ENCODE results near the gene RTRAF. TPM values are rescaled to one million over a fixed set of nuclear protein-coding genes. Genes with fewer than 3 reads are reported as not detected.

The RTRAF gene
- total and polyA plus RNA-seq, 4 donors: 21.6 to 119 (median 66.6) TPM

GRCh38 chr14:51988221-51988620, 1.1 kb upstream of the RTRAF start:
- no peak overlapping the region for H3K9ac ChIP-seq (ENCODE audit: low read depth in 1 of 2, low read length in 2 of 2)
- TF ChIP-seq RAD21 (IDR thresholded peaks at IDR 0.05) (no peak), HNF4G (IDR thresholded peaks at IDR 0.05) (no peak), FOXA1 (IDR thresholded peaks at IDR 0.05) (no peak), GABPA (IDR thresholded peaks at IDR 0.05 in 1 of 2, conservative IDR thresholded peaks at IDR 0.05 in 1 of 2) (no peak), EGR1 (IDR thresholded peaks at IDR 0.05; ENCODE audit: low read depth in 2 of 2) (no peak), TAF1 (conservative IDR thresholded peaks at IDR 0.05) (no peak), JUND (IDR thresholded peaks at IDR 0.05) (no peak), YY1 (IDR thresholded peaks at IDR 0.05) (no peak), CTCF (IDR thresholded peaks at IDR 0.05; ENCODE audit: low read depth, low read length, missing input control) (no peak), ATF3 (IDR thresholded peaks at IDR 0.05) (no peak), HNF4A (conservative IDR thresholded peaks at IDR 0.05) (no peak), MAX (IDR thresholded peaks at IDR 0.05) (no peak), RXRA (IDR thresholded peaks at IDR 0.05) (no peak), REST (IDR thresholded peaks at IDR 0.05) (no peak), FOXA2 (IDR thresholded peaks at IDR 0.05) (no peak)
- H3K9me3 ChIP-seq (ENCODE audit: control insufficient read depth in 4 of 4, low read length in 3 of 4): no peaks in the 10 kb centered on the region
- DNase-seq (ENCODE audit: low spot score): no peak
- peaks cover 0 to 7% (median 3%) of the 10 kb centered on the region in 4 donors for H3K36me3 ChIP-seq (ENCODE audit: control insufficient read depth in 4 of 4, insufficient read depth in 3 of 4, low read depth in 1 of 4, low read length in 3 of 4)
- H3K27me3 ChIP-seq (ENCODE audit: control insufficient read depth in 4 of 4, insufficient read depth in 4 of 4, low read length in 3 of 4): no peaks in the 10 kb centered on the region
- 71% methylated on average over 1 of the region's 1 CpG for WGBS
- peaks cover 0 to 11% (median 10%) of the 10 kb centered on the region in 4 donors for H3K4me1 ChIP-seq (ENCODE audit: control insufficient read depth in 4 of 4, insufficient read depth in 4 of 4, low read length in 3 of 4)
- H3K27ac ChIP-seq (ENCODE audit: low read depth in 1 of 2, low read length in 2 of 2): no peak overlapping the region
- no peak overlapping the region for H3K4me3 ChIP-seq (ENCODE audit: low read depth in 1 of 3, low read length in 3 of 3)

GRCh38 chr14:51990488-51990887, 1.1 kb downstream of the RTRAF start:
- 76% methylated on average over 3 of the region's 3 CpGs for WGBS
- H3K4me3 ChIP-seq (ENCODE audit: low read depth in 1 of 3, low read length in 3 of 3): peak overlapping the region in 2 of 3 donors; percentile 88 to 92
- TF ChIP-seq HNF4A (conservative IDR thresholded peaks at IDR 0.05) (no peak), YY1 (IDR thresholded peaks at IDR 0.05) (no peak), RXRA (IDR thresholded peaks at IDR 0.05) (no peak), ZBTB33 (IDR thresholded peaks at IDR 0.05) (no peak), MAX (IDR thresholded peaks at IDR 0.05) (no peak), REST (IDR thresholded peaks at IDR 0.05) (no peak), GABPA (IDR thresholded peaks at IDR 0.05 in 1 of 2, conservative IDR thresholded peaks at IDR 0.05 in 1 of 2) (no peak), FOXA1 (IDR thresholded peaks at IDR 0.05) (no peak), CTCF (IDR thresholded peaks at IDR 0.05; ENCODE audit: low read depth, low read length, missing input control) (no peak), HNF4G (IDR thresholded peaks at IDR 0.05) (no peak), SP1 (IDR thresholded peaks at IDR 0.05) (no peak), NR2F2 (IDR thresholded peaks at IDR 0.05) (no peak)
- peak overlapping the region; percentile 45 to 86 for H3K9ac ChIP-seq (ENCODE audit: low read depth in 1 of 2, low read length in 2 of 2)
- DNase-seq (ENCODE audit: low spot score): no peak
- no peaks in the 10 kb centered on the region for H3K9me3 ChIP-seq (ENCODE audit: control insufficient read depth in 4 of 4, low read length in 3 of 4)
- H3K4me1 ChIP-seq (ENCODE audit: control insufficient read depth in 4 of 4, insufficient read depth in 4 of 4, low read length in 3 of 4): peaks cover 0 to 11% (median 10%) of the 10 kb centered on the region in 4 donors
- H3K36me3 ChIP-seq (ENCODE audit: control insufficient read depth in 4 of 4, insufficient read depth in 3 of 4, low read depth in 1 of 4, low read length in 3 of 4): peaks cover 1 to 25% (median 21%) of the 10 kb centered on the region in 4 donors
- no peak overlapping the region for H3K27ac ChIP-seq (ENCODE audit: low read depth in 1 of 2, low read length in 2 of 2)
- H3K27me3 ChIP-seq (ENCODE audit: control insufficient read depth in 4 of 4, insufficient read depth in 4 of 4, low read length in 3 of 4): no peaks in the 10 kb centered on the region
